DOHH2 (cell line): Measurements from ENCODE around the gene IRAK2.

Source experiments
- H3F3A ChIP-seq: fragments of 200-600 bp; sonication (generic), shearing (Covaris generic); 2 replicates; pipeline ENCODE4 v1.6.0; 2016; ENCODE audit warnings: antibody characterized with exemption, mild to moderate bottlenecking; ENCODE audit not compliant: control insufficient read depth, insufficient read depth
- H3K27ac ChIP-seq: fragments of 200-600 bp; sonication (generic); 2 replicates; pipeline ENCODE4 v1.5.1; 2014; ENCODE audit warnings: low read depth, mild to moderate bottlenecking, low read length, moderate library complexity
- H3K27me3 ChIP-seq: fragments of 200-600 bp; sonication (generic); 2 replicates; pipeline ENCODE4 v1.6.1; 2014; ENCODE audit warnings: mild to moderate bottlenecking, low read length, mixed read lengths; ENCODE audit not compliant: control insufficient read depth
- H3K36me3 ChIP-seq: fragments of 200-600 bp; sonication (generic); 2 replicates; pipeline ENCODE4 v1.6.1; 2014; ENCODE audit warnings: mild to moderate bottlenecking, low read length, moderate library complexity, mixed read lengths; ENCODE audit not compliant: control insufficient read depth
- H3K4me1 ChIP-seq: fragments of 200-600 bp; sonication (generic); 2 replicates; pipeline ENCODE4 v1.6.1; 2014; ENCODE audit warnings: mild to moderate bottlenecking, low read length, mixed read lengths; ENCODE audit not compliant: control insufficient read depth
- H3K4me2 ChIP-seq: fragments of 200-600 bp; sonication (generic); 2 replicates; pipeline ENCODE4 v1.6.0; 2014; ENCODE audit warnings: mild to moderate bottlenecking, low read length, moderate library complexity
- H3K4me3 ChIP-seq: fragments of 200-600 bp; sonication (generic); 2 replicates; pipeline ENCODE4 v1.5.1; 2014; ENCODE audit warnings: mild to moderate bottlenecking, low read length, mixed read lengths
- H3K79me2 ChIP-seq: fragments of 200-600 bp; sonication (generic); 2 replicates; pipeline ENCODE4 v1.6.1; 2014; ENCODE audit warnings: mild to moderate bottlenecking, low read length, mixed read lengths; ENCODE audit not compliant: control insufficient read depth
- H3K9me2 ChIP-seq: fragments of 200-600 bp; sonication (generic); replicated peaks from 2 replicates; pipeline ENCODE4 v1.6.1; 2014; ENCODE audit warnings: mild to moderate bottlenecking, low read length, mixed read lengths; ENCODE audit not compliant: control insufficient read depth
- H3K9me3 ChIP-seq: fragments of 200-600 bp; sonication (generic); 2 replicates; pipeline ENCODE4 v1.6.1; 2014; ENCODE audit warnings: antibody characterized with exemption, low read length, mixed read lengths; ENCODE audit not compliant: control insufficient read depth, insufficient read depth
- H4K20me1 ChIP-seq: fragments of 200-600 bp; sonication (generic); 2 replicates; pipeline ENCODE4 v1.6.0; 2014; ENCODE audit warnings: low read depth, mild to moderate bottlenecking, antibody characterized with exemption, low read length, moderate library complexity; ENCODE audit not compliant: control insufficient read depth, insufficient read depth
- CTCF ChIP-seq: fragments of 200-600 bp; sonication (generic); IDR thresholded peaks from one replicate; pipeline ENCODE4 v1.5.1; 2014; ENCODE audit warnings: antibody characterized with exemption, mild to moderate bottlenecking, low read depth, low read length; ENCODE audit not compliant: poor library complexity, severe bottlenecking
- EZH2phosphoT487 ChIP-seq: fragments of 200-600 bp; sonication (generic); IDR thresholded peaks from 2 replicates; pipeline ENCODE4 v1.6.1; 2017; ENCODE audit warnings: borderline replicate concordance, mild to moderate bottlenecking, antibody characterized with exemption, low read length, moderate library complexity, mixed read lengths

Gene IRAK2

GRCh38 chr3:10226293-10226692, 61.6 kb downstream of the IRAK2 start:
- Histone ChIP-seq H3K27me3 (no peaks in the 10 kb centered on the region), H3K36me3 (peaks cover 60% of the 10 kb centered on the region), H3K9me2 (no peaks in the 10 kb centered on the region), H3K4me2 (peak overlapping the region; percentile 100), H3K4me1 (peaks cover 78% of the 10 kb centered on the region), H3K27ac (peak overlapping the region; percentile 99), H3K4me3 (peak overlapping the region; percentile 85), H3K9me3 (no peaks in the 10 kb centered on the region), H4K20me1 (no peaks in the 10 kb centered on the region), H3K79me2 (0 out of 2 replicates have a peak, but pooled peaks cover 2% of the 10 kb centered on the region), H3F3A (peaks cover 34% of the 10 kb centered on the region)
- no peak for TF ChIP-seq EZH2phosphoT487
- TF ChIP-seq CTCF, result no peak

- H3K4me3 ChIP-seq, result no peak overlapping the region
- H4K20me1 ChIP-seq, result no peaks in the 10 kb centered on the region
- H3K36me3 ChIP-seq, result peaks cover 45% of the 10 kb centered on the region
- peak overlapping the region; percentile 99 for H3K27ac ChIP-seq
- no peaks in the 10 kb centered on the region for H3K27me3 ChIP-seq
- TF ChIP-seq CTCF, result no peak
- no peak for TF ChIP-seq EZH2phosphoT487
- H3K4me1 ChIP-seq, result peaks cover 71% of the 10 kb centered on the region
- H3K4me2 ChIP-seq, result peak overlapping the region; percentile 100
- 0 out of 2 replicates have a peak, but pooled peaks cover 2% of the 10 kb centered on the region for H3K79me2 ChIP-seq
- H3F3A ChIP-seq, result peaks cover 23% of the 10 kb centered on the region
- no peaks in the 10 kb centered on the region for H3K9me2 ChIP-seq
- H3K9me3 ChIP-seq, result no peaks in the 10 kb centered on the region
Observed at GRCh38 chr3:10228248-10228950, 63.7 kb downstream of the IRAK2 start.

- Histone ChIP-seq H3F3A (peaks cover 17% of the 10 kb centered on the region), H3K9me3 (no peaks in the 10 kb centered on the region), H3K79me2 (0 out of 2 replicates have a peak, but pooled peaks cover 2% of the 10 kb centered on the region), H3K27me3 (no peaks in the 10 kb centered on the region), H3K4me3 (no peak overlapping the region), H4K20me1 (no peaks in the 10 kb centered on the region), H3K4me2 (no peak overlapping the region), H3K36me3 (peaks cover 45% of the 10 kb centered on the region), H3K27ac (no peak overlapping the region), H3K4me1 (peaks cover 59% of the 10 kb centered on the region), H3K9me2 (no peaks in the 10 kb centered on the region)
- TF ChIP-seq EZH2phosphoT487 (no peak), CTCF (no peak)
Observed at GRCh38 chr3:10229576-10229975, 64.9 kb downstream of the IRAK2 start.
